ENCODE results near the gene PLCXD1. TPM values are rescaled to one million over a fixed set of nuclear protein-coding genes. Genes with fewer than 3 reads are reported as not detected.

Gene PLCXD1
- polyA plus RNA-seq, 3 donors from 2014 or later = 1.2 to 7.5 (median 2.8) TPM

DNA sequence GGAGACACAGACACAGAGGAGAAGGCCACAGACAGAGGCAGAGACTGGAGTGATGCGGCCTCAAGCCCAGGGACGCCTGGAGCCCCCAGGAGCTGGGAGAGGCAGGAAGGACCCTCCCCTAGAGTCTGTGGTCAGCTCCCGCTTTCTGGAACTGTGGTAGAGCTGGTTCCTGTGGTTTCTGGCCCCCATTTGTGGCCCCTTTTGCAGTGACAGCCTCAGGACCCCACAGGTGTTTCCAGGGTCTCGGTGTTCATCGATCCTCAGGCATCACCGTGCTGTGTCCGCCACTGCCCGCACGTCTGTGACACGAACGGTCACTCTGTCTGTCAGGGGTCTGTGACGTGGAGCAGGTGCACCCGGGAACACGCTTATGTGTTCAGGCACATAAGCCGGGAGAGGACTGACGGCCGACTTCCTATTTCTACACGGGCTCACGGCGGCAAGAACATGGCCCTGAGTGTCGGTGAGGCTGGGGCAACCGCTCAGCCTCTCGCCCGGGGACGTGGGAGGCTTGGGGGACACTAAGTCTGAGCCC is 29.5 kb downstream of the PLCXD1 start:
- H3K27me3 Mint-ChIP-seq (ENCODE audit: low read depth in 3 of 3) = peaks cover 3% of the 10 kb centered on the region in 3 donors
- no peaks in the 10 kb centered on the region for H3K4me1 Mint-ChIP-seq
- DNase-seq = no peak

DNA sequence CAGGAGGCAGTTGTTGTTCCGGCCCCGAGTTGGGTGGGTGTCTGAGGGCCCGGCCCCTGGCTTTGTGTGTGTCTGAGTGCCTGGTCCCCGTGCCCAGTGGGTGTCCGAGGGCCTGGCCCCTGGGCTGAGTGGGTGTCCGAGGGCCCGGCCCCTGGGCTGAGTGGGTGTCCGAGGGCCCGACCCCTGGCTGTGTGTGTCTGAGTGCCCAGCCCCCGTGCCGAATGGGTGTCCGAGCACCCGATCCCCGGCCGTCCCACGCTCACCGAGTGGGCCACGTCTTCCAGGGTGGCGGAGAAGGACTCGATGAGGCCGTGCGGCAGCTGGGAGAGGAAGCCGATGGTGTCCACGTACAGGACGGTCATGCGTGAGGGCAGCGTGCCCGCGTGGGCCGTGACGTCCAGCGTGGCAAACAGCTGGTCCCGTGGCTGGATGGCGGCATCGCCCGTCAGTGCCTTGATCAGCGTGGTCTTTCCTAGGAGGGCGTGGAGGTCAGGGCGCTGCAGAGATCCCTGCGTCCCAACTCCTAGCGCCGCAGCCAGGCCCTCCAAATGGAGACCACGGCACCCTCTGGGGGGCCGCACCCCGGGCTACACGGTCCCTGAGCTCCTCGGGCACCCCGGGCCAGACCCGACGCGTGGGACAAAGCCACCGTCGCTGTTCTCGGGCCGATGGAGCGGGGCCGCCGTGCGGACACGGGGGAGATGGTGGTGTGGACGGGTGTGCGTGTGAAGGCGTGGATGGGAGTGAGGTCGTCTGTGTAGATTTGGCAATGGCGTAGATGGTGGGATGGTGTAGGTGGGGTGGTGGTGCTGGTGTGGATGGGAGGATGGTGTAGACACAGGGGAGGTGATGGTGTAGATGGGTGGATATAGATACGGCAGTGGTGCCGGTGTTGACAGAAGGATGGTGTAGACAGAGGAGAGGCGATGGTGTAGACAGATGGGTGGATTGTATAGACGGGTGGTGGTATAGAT is 30.3 kb downstream of the PLCXD1 start:
- H3K27ac Mint-ChIP-seq = peak overlapping the region in 1 of 6 donors; percentile 20
- peaks cover 0 to 3% (median 3%) of the 10 kb centered on the region in 3 donors for H3K27me3 Mint-ChIP-seq (ENCODE audit: low read depth in 3 of 3)
- H3K4me3 Mint-ChIP-seq = no peak overlapping the region
- DNase-seq = no peak
- no peaks in the 10 kb centered on the region for H3K9me3 Mint-ChIP-seq
- H3K36me3 Mint-ChIP-seq = peaks cover 11 to 24% (median 15%) of the 10 kb centered on the region in 3 donors
- no peaks in the 10 kb centered on the region for H3K4me1 Mint-ChIP-seq

More for the DNA sequence above, 29.5 kb downstream of the PLCXD1 start:
- H3K9me3 Mint-ChIP-seq = no peaks in the 10 kb centered on the region
- no peak overlapping the region for H3K4me3 Mint-ChIP-seq
- peaks cover 11 to 28% (median 15%) of the 10 kb centered on the region in 3 donors for H3K36me3 Mint-ChIP-seq
- H3K27ac Mint-ChIP-seq = peak overlapping the region in 1 of 6 donors; percentile 34

DNA sequence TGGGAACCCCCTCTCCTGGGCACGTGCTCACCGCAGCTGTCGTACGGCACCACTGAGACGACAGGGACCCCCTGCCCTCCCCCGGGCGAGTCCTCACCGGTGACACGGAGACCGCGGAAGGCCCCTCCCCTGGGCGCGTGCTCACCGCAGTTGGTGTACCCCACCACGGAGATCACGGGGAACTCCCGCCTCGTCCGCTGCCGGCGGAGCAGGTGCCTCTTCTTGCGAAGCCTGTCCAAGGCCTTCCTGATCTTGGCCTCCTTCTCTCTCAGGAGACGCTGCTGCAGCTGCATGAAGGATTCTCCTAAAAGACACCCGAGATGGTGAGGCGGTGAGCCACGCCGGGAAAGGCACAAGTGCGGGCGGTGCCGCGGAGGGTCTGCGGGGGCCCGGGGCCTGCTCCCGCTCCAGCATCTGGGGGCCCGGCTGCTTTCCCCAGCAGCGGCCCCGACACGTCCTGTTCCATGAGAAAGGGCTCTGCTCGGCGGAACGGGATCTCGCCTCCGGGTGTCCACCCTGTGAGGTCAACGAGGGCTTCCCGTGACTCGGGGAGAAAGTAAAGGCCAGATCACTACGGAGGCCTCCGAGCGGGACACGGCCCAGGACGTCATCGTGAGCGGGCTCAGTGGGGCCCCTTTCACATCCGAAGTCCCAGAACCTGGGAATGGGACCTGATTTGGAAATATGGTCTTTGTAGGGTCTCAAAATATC is 31.6 kb downstream of the PLCXD1 start:
- Mint-ChIP-seq H3K27me3 (ENCODE audit: low read depth in 3 of 3) (peaks cover 0 to 6% (median 3%) of the 10 kb centered on the region in 3 donors), H3K4me3 (no peak overlapping the region), H3K36me3 (peaks cover 11 to 24% (median 15%) of the 10 kb centered on the region in 3 donors), H3K9me3 (no peaks in the 10 kb centered on the region), H3K27ac (no peak overlapping the region), H3K4me1 (peaks cover under 1 to 5% of the 10 kb centered on the region in 2 donors)
- DNase-seq = no peak

DNA sequence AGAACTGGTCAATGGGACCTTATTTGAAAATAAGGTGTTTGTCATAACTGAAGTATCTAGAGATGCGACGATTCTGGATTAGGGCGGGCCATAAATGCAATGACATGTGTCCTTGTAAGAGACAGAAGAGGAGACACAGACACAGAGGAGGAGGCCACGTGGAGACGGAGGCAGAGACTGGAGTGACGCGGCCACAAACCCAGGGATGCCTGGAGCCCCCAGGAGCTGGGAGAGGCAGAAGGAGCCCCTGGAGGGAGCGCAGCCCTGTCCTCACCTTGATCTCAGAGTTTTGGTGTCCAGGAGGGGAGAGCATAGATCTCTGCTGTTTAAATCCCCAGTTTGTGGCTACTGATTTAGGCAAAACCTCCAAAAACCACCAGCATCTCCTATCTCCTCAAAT is 32.4 kb downstream of the PLCXD1 start:
- no peaks in the 10 kb centered on the region for H3K9me3 Mint-ChIP-seq
- peaks cover 11 to 20% (median 11%) of the 10 kb centered on the region in 3 donors for H3K36me3 Mint-ChIP-seq
- H3K27ac Mint-ChIP-seq = peak overlapping the region in 1 of 6 donors; percentile 13
- H3K4me3 Mint-ChIP-seq = no peak overlapping the region
- H3K4me1 Mint-ChIP-seq = peaks cover 6 to 9% of the 10 kb centered on the region in 2 donors
- DNase-seq = no peak
- H3K27me3 Mint-ChIP-seq (ENCODE audit: low read depth in 3 of 3) = peaks cover 5 to 13% (median 9%) of the 10 kb centered on the region in 3 donors

DNA sequence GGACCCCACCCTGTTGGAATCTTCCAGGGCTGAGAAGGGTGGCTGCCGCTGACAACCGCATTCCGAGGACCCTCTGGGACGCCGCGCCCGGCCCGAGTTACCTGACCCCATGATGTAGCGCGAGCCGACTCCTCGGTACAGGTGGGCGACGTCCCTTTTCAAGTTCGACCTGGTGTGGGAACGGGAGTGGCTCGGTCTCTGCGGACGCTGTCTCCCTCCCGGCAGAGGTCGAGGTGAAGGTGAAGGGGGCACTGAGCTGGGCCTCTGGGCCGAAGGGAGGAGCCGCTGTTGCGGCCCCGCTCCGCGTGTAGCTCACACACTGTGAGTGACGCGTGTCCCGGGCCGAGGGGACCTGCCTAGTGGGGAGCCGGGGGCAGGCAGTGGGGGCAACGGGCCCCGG is 32.9 kb downstream of the PLCXD1 start:
- DNase-seq = no peak
- no peaks in the 10 kb centered on the region for H3K9me3 Mint-ChIP-seq
- H3K27ac Mint-ChIP-seq = no peak overlapping the region
- peaks cover 9 to 17% (median 13%) of the 10 kb centered on the region in 3 donors for H3K27me3 Mint-ChIP-seq (ENCODE audit: low read depth in 3 of 3)
- peaks cover 6 to 9% of the 10 kb centered on the region in 2 donors for H3K4me1 Mint-ChIP-seq
- H3K36me3 Mint-ChIP-seq = peaks cover 11 to 20% (median 11%) of the 10 kb centered on the region in 3 donors
- H3K4me3 Mint-ChIP-seq = no peak overlapping the region

DNA sequence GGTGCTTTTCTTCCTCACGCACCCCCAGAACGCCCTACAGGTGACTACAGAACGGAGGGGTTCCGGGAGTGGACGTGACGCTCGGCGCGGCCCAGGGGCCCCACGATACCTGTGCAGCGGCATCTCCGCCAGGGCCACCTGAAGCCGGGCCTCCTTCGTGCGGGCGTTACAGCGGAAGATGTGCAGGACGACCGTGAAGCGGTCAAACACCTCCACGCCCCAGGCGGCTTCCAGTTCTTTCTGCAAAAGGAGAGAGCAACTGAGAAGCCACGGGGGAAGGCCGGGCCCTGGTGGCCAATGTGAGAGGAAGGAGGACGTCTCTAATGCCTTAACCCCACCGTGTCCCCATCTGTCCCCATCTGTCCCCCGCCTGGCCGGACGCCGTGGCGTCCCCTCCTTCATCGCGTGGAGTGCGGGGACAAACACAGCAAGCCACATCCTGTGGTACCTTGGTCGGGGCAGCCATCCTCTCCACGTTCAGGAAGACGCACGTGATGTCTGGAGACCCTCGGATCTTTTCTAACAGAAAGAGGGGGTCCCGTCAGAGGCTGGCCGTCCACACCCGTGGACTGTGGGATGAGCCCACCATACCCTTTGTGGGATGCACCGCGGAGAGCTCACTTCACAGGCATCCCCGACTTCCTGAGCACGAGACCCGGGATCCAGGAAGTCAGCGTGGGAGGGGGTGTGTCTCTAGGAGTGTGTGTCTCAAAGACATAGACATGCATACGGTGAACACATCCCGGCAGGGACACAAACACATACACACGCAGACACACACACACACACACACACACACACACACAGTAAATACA is 33.8 kb downstream of the PLCXD1 start:
- Mint-ChIP-seq H3K4me1 (peaks cover 6 to 9% of the 10 kb centered on the region in 2 donors), H3K9me3 (no peaks in the 10 kb centered on the region), H3K27me3 (ENCODE audit: low read depth in 3 of 3) (peaks cover 9 to 18% (median 14%) of the 10 kb centered on the region in 3 donors), H3K36me3 (peaks cover 11 to 16% (median 11%) of the 10 kb centered on the region in 3 donors), H3K27ac (no peak overlapping the region), H3K4me3 (no peak overlapping the region)
- no peak for DNase-seq

DNA sequence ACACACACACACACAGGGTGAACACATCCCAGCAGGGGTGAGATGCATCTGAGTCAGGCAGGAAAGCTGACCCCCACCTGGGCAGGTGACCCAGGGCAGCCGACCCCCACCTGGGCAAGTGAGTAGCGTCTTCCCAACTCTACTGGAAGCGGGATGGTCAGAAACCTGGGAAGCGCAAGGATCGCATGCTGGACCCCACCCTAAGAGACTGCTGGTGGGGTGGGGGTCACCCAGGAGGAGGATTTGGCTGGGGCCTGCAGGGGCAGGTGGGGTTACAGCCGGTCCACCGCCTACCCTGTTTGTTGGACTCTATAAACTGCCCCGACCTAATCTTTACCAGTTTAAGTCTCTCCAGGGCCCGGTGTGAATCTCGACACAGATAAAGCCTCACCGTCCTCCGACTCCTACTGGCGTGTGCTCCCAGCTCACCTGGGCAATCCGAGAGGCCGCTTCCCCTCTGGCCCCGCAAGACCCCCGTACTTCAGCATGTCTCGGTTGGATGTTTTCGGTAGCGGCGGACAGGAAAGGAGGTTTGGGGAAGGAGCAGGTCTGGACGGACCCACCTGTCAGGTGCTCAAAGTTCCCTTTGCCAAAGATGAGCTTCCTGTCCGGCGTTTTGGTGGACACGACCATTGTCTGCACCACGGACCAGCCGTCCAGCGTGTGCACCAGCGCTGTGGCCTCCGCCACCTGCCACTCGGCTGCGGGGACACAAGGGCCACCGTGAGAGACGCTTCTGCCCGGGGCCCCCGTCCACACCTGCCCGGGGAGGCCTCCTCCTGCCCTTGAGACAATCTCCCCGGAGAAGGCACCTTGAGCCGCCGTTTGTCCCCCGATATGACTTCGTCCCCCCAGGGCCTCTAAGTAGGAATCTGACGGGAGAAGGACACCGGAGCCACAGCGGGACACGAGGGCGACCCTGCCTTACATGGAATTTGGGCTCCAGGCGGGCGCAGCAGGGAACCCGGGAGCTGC is 35.5 kb downstream of the PLCXD1 start:
- Mint-ChIP-seq H3K27ac (peak overlapping the region in 5 of 6 donors; percentile 12 to 91 (median 40)), H3K36me3 (peaks cover 11 to 16% (median 11%) of the 10 kb centered on the region in 3 donors), H3K4me3 (peak overlapping the region; percentile 38 to 55 (median 40)), H3K4me1 (peaks cover 15 to 17% of the 10 kb centered on the region in 2 donors), H3K9me3 (no peaks in the 10 kb centered on the region), H3K27me3 (ENCODE audit: low read depth in 3 of 3) (peaks cover 12 to 22% (median 17%) of the 10 kb centered on the region in 3 donors)
- no peak for DNase-seq

DNA sequence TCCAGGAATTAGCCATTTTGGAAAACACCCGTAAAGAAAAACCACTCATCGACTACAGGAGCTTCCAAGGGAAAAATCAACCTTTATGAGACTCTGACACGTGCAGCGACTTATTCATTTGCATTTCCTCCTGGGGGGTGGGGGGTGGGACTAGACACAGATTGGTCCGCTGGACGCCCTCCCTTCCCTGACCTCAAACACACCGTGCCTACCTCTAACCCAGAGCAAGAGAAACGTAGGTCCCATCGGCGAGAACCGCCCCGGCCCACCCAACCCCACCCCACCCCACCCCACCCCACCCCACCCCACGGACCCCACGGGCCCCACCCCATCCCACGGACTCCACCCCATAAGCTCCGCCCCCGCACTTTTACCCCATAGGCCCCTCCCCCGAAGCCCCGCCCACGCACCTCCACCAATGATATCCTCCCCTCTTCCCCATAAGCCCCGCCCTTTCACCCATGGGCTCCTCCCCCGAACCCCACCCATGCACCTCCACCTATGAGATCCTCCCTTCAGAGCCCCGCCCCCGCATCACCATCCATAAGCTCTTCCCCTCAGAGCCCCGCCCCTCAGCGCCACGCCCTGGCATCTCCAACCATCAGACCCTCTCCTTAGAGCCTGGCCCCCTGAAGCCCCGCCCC is 36.4 kb downstream of the PLCXD1 start:
- H3K36me3 Mint-ChIP-seq = peaks cover 5 to 9% (median 5%) of the 10 kb centered on the region in 3 donors
- H3K9me3 Mint-ChIP-seq = no peaks in the 10 kb centered on the region
- H3K27me3 Mint-ChIP-seq (ENCODE audit: low read depth in 3 of 3) = peaks cover 15 to 24% (median 17%) of the 10 kb centered on the region in 3 donors
- peaks cover 17 to 19% of the 10 kb centered on the region in 2 donors for H3K4me1 Mint-ChIP-seq
- peak overlapping the region; percentile 91 to 99 (median 96) for H3K27ac Mint-ChIP-seq
- no peak for DNase-seq
- peak overlapping the region; percentile 75 to 97 (median 90) for H3K4me3 Mint-ChIP-seq

DNA sequence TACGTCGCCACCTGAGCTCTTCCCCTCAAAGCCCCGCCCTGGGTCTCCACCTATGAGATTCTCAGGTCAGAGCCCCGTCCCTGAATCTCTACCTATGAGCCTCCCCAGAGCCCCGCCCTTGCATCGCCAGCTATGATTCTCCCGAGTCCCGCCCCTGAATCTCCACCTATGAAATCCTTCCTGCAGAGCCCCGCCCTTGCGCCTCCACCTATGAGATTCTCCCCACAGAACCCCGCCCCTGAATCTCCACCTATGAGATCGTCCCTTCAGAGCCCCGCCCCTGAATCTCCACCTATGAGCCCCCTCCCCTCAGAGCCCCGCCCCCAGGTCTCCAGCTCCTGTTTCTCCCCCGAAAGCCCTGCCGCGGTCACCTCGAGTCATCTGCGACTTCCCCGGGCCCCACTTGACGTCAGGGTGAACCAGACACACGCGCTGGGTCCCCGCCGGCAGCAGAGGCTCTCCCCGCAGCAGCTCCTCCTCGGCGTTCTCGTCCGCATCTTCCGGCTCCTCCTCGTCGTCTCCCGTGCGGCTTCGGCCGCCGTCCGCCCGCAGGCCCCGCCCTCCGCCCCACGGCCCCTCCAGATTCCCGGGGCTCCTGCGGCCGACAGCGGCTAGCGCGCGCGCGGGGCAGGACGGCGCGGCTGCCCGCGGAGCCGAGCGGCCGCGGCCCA is 37.0 kb downstream of the PLCXD1 start:
- peak overlapping the region; percentile 75 to 97 (median 90) for H3K4me3 Mint-ChIP-seq
- H3K9me3 Mint-ChIP-seq = no peaks in the 10 kb centered on the region
- H3K27ac Mint-ChIP-seq = peak overlapping the region; percentile 91 to 99 (median 96)
- H3K27me3 Mint-ChIP-seq (ENCODE audit: low read depth in 3 of 3) = peaks cover 21 to 31% (median 23%) of the 10 kb centered on the region in 3 donors
- DNase-seq = peak; percentile 96 to 98 (median 98)
- peaks cover 5 to 7% (median 5%) of the 10 kb centered on the region in 3 donors for H3K36me3 Mint-ChIP-seq
- peaks cover 24 to 26% of the 10 kb centered on the region in 2 donors for H3K4me1 Mint-ChIP-seq

DNA sequence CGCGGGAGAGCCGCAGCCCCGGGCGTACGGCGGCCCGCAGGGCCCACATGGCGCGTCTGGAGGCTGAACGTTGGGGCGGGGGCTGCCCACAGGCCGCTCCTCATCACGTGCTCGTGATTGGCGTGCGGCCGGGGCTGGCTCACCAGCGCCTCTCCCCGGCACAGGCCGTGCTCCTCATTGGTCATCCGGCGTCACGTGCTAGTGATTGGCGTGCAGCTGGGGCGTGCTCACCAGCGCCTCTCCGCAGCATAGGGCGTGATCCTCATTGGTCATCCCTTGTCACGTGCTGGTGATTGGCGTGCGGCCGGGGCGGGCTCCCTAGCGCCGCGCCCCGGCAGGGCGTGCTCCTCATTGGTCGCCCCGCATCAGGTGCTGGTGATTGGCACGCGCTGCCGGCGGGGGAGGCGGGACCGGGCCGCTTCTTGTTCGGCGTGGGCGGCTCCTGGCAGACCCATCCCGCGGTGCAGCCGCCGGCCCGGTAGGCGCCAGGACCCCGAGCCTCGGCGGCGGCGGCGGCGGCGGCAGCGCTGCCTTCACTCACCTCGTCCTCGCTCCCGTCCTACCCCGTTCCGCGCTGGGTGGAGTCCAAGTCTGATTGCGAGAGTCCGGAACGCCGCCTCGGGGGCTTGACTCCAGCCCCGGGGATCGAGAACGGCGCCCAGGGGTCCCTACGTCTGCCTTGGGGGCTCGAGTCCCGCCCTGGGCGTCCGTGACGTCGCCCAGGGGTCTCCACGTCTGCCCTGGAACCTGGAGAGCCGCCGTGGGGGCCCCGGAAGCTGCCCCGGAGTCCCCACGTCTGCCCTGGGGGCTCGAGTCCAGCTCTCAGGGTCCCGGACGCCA is 37.8 kb downstream of the PLCXD1 start, which contains the start of gene GTPBP6:
Gene GTPBP6, minus strand, starts transcription at position 58 of the 840 bp plus-strand sequence. Its CDS starts 9 bp downstream, at position 49.
- no peaks in the 10 kb centered on the region for H3K9me3 Mint-ChIP-seq

More for the DNA sequence above, 37.8 kb downstream of the PLCXD1 start, which contains the start of gene GTPBP6:
- Mint-ChIP-seq H3K36me3 (no peaks in the 10 kb centered on the region), H3K27ac (peak within 1 kb of the TSS; percentile 91 to 99 (median 96)), H3K4me3 (peak within 1 kb of the TSS; percentile 86 to 97 (median 90)), H3K4me1 (peaks cover 28 to 33% of the 10 kb centered on the region in 2 donors), H3K27me3 (ENCODE audit: low read depth in 3 of 3) (peaks cover 24 to 32% (median 25%) of the 10 kb centered on the region in 3 donors)
- peak; percentile 99 for DNase-seq

Data from immature natural killer cell (primary cell).